Glutamatergic neuron (in vitro differentiated cells): Measurements from ENCODE around the gene ABHD4. TPM values are rescaled to one million over a fixed set of nuclear protein-coding genes. Genes with fewer than 3 reads are reported as not detected.
"Not testable (repeated sequence)": the region's sequence is repeated elsewhere in the genome, so short reads cannot be mapped to it uniquely, and the experiment has no call there.

ENCODE experiments used
- DNase-seq: peaks from one replicate; pipeline ENCODE4 v3.0.0; 2022
- H3K27ac Mint-ChIP-seq: one replicate; pipeline ENCODE4 v1.8.0; 2020; ENCODE audit warnings: mild to moderate bottlenecking, mixed read lengths, inconsistent platforms; ENCODE audit not compliant: unreplicated experiment
- H3K27me3 Mint-ChIP-seq: one replicate; pipeline ENCODE4 v1.8.0; 2020; ENCODE audit warnings: mild to moderate bottlenecking, moderate library complexity, mixed read lengths, inconsistent platforms; ENCODE audit not compliant: unreplicated experiment
- H3K36me3 Mint-ChIP-seq: one replicate; pipeline ENCODE4 v1.8.0; 2020; ENCODE audit warnings: mild to moderate bottlenecking, mixed read lengths, inconsistent platforms; ENCODE audit not compliant: unreplicated experiment
- H3K4me1 Mint-ChIP-seq: one replicate; pipeline ENCODE4 v1.8.0; 2020; ENCODE audit warnings: mild to moderate bottlenecking, low read depth, mixed read lengths, inconsistent platforms; ENCODE audit not compliant: unreplicated experiment
- H3K4me3 Mint-ChIP-seq: one replicate; pipeline ENCODE4 v1.8.0; 2020; ENCODE audit warnings: mild to moderate bottlenecking, mixed read lengths, inconsistent platforms; ENCODE audit not compliant: unreplicated experiment
- H3K9me3 Mint-ChIP-seq: one replicate; pipeline ENCODE4 v1.8.0; 2020; ENCODE audit warnings: mild to moderate bottlenecking, moderate library complexity, mixed read lengths, inconsistent platforms; ENCODE audit not compliant: unreplicated experiment
- total RNA-seq: library from RNA; stranded (reverse); fragmentation: NEBNext Ultra II Directional; extraction: Animal tissue kit (Norgen Biotek cat#: 25700); gene quantifications from one replicate; pipeline ENCODE4 v1.2.1, GENCODE V29; 2021; ENCODE audit not compliant: unreplicated experiment
- TF ChIP-seq, protein P1 (sequence below): fragments of 200-600 bp; sonication (generic); IDR thresholded peaks from one replicate; pipeline ENCODE4 v1.5.0; 2021; ENCODE audit not compliant: partially characterized antibody, unreplicated experiment

The ABHD4 gene
- total RNA-seq, 1 donor from 2014 or later: 8.1 TPM

DNA sequence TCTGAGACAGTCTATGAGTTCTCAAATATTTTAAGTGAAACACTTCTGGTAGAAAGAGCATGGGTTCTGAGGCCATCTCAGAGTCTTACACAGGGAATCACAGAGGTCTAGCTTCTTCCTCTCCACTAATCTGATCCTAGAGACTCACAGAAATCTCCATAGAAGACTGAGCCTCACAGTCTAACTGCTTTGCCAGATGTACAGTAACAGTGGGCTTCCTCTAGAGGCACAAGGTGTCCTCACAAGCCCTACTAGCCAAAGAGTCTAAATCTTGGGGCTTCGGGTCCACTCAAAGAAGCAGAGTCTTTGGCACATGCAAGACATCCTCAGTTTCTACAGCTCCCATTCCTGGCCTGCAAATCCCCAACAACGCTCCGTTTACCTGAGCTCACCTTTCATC is 32.0 kb downstream of the ABHD4 start:
- peaks cover 21% of the 10 kb centered on the region for H3K36me3 Mint-ChIP-seq
- no peak overlapping the region for H3K27ac Mint-ChIP-seq
- H3K4me3 Mint-ChIP-seq: no peak overlapping the region
- TF ChIP-seq, protein P1, sequence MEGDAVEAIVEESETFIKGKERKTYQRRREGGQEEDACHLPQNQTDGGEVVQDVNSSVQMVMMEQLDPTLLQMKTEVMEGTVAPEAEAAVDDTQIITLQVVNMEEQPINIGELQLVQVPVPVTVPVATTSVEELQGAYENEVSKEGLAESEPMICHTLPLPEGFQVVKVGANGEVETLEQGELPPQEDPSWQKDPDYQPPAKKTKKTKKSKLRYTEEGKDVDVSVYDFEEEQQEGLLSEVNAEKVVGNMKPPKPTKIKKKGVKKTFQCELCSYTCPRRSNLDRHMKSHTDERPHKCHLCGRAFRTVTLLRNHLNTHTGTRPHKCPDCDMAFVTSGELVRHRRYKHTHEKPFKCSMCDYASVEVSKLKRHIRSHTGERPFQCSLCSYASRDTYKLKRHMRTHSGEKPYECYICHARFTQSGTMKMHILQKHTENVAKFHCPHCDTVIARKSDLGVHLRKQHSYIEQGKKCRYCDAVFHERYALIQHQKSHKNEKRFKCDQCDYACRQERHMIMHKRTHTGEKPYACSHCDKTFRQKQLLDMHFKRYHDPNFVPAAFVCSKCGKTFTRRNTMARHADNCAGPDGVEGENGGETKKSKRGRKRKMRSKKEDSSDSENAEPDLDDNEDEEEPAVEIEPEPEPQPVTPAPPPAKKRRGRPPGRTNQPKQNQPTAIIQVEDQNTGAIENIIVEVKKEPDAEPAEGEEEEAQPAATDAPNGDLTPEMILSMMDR: no peak
- DNase-seq: no peak
- H3K9me3 Mint-ChIP-seq: peaks cover 5% of the 10 kb centered on the region
- H3K4me1 Mint-ChIP-seq: peaks cover 4% of the 10 kb centered on the region
- peaks cover 2% of the 10 kb centered on the region for H3K27me3 Mint-ChIP-seq

DNA sequence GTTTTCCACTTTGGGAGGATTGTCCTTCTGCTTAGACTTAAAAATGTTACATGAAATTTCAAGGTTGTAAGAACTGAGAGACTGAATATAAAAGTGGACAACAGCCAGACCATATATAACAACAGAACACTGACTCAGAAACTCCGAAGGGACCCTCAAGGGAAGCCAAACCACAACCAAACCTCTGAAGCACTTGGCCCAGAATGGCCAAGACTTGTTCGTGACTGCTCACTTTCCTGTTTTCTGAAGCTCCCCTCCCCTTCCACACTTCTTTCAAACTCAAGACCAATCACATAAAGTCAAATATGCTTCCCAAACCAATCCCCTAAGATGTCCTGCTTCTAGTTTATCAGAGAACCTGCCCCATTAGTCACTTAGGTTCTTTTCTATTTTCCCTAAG is 32.4 kb downstream of the ABHD4 start:
- H3K36me3 Mint-ChIP-seq: peaks cover 22% of the 10 kb centered on the region
- TF ChIP-seq, protein P1: no peak
- H3K27ac Mint-ChIP-seq: no peak overlapping the region
- no peak overlapping the region for H3K4me3 Mint-ChIP-seq
- no peak for DNase-seq
- H3K4me1 Mint-ChIP-seq: peaks cover 4% of the 10 kb centered on the region
- peaks cover 2% of the 10 kb centered on the region for H3K27me3 Mint-ChIP-seq
- peaks cover 5% of the 10 kb centered on the region for H3K9me3 Mint-ChIP-seq

DNA sequence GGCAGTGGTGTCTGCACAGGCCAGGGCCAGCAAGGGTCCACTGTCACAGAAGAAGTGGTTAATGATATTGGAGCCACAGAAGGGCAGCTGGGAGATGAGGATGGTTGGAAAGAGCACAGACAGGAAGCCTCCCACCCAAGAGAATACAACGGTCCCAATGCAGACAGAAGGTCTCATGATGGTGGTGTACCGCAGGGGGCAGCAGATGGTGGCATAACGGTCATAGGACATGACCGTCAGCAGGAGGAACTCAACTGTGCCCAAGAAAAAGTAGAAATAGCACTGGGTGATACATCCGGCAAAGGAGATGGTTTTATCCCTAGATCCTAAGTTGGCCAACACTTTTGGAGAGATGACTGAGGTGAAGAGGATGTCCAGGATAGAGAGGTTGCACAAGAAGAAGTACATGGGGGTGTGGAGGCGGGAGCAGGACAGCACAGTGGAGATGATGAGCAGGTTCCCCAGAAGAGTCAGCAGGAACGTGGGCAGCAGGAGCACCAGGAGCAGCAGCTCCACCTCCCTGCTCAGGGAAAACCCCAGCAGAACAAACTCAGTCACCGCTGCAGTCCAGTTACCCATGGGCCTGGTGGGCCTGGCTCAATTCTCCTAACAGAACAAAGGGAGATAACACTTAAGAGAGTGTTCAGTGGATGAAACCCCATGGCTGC is 36.3 kb downstream of the ABHD4 start:
- H3K36me3 Mint-ChIP-seq: peaks cover 31% of the 10 kb centered on the region
- H3K9me3 Mint-ChIP-seq: peaks cover 11% of the 10 kb centered on the region
- H3K27ac Mint-ChIP-seq: no peak overlapping the region
- no peak overlapping the region for H3K4me3 Mint-ChIP-seq
- TF ChIP-seq, protein P1: no peak
- DNase-seq: no peak
- H3K27me3 Mint-ChIP-seq: peaks cover 2% of the 10 kb centered on the region
- H3K4me1 Mint-ChIP-seq: no peaks in the 10 kb centered on the region

DNA sequence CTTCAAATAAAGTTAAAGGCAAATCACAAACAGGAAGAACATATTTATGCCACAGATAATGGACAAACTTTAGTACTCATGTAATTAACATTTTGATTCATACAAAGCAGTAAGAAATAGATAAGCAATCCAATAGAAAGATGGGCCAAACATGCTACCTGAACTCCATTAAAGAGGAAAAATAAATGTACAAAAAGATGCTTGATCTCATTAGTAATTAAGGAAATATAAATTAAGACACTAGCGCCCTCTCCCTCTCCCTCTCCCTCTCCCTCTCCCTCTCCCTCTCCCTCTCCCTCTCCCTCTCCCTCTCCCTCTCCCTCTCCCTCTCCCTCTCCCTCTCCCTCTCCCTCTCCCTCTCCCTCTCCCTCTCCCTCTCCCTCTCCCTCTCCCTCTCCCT is 37.9 kb downstream of the ABHD4 start:
- not testable (repeated sequence) for DNase-seq, H3K27me3 Mint-ChIP-seq, H3K4me3 Mint-ChIP-seq, H3K27ac Mint-ChIP-seq, H3K9me3 Mint-ChIP-seq, H3K4me1 Mint-ChIP-seq
- H3K36me3 Mint-ChIP-seq: peaks cover 23% of the 10 kb centered on the region

DNA sequence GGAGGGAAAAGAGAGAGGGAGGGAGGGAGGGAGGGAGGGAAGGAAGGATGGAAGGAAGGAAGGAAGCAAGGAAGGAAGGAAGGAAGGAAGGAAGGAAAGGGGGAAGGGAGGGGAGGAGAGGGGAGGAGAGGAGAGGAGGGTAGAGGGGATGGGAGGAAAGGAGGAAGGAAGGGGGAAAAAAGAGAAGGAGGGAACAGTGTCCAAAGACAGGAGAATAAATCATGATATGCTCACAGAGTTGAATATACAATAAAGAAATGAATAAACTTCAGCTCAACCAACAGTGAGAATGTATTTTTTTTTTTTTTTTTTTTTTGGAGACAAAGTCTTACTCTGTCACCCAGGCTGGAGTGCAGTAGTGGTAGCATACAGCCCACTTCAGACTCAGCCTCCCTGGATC is 42.1 kb downstream of the ABHD4 start:
- Mint-ChIP-seq H3K27me3 (no peaks in the 10 kb centered on the region), H3K27ac (no peak overlapping the region)
- TF ChIP-seq, protein P1: no peak

More for the DNA sequence above, 42.1 kb downstream of the ABHD4 start:
- Mint-ChIP-seq H3K36me3 (peaks cover 10% of the 10 kb centered on the region), H3K4me1 (no peaks in the 10 kb centered on the region), H3K9me3 (peaks cover 8% of the 10 kb centered on the region), H3K4me3 (no peak overlapping the region)
- no peak for DNase-seq
